Effector memory CD4-positive, alpha-beta T cell (primary cell): ENCODE data around the gene RBMY1A1.
"Not testable (repeated sequence)": the region's sequence is repeated elsewhere in the genome, so short reads cannot be mapped to it uniquely, and the experiment has no call there.

ENCODE experiments used
- DNase-seq, 3 donors: peaks; one replicate each; pipeline ENCODE4 v3.0.0-alpha.2; 2020
- H3K27ac ChIP-seq: 2 replicates; pipeline ENCODE4 v1.7.0; 2013; ENCODE audit warnings: mild to moderate bottlenecking, low read length, moderate library complexity; ENCODE audit not compliant: insufficient read depth, poor library complexity, severe bottlenecking
- H3K27me3 ChIP-seq: replicated peaks from 2 replicates; pipeline ENCODE4 v1.7.0; 2013; ENCODE audit warnings: mild to moderate bottlenecking, low read length; ENCODE audit not compliant: insufficient read depth, control insufficient read depth, poor library complexity, severe bottlenecking
- H3K36me3 ChIP-seq: 2 replicates; pipeline ENCODE4 v1.7.0; 2013; ENCODE audit warnings: mild to moderate bottlenecking, low read length, moderate library complexity; ENCODE audit not compliant: control insufficient read depth, insufficient read depth
- H3K4me1 ChIP-seq: 2 replicates; pipeline ENCODE4 v1.7.0; 2013; ENCODE audit warnings: low read length, mild to moderate bottlenecking; ENCODE audit not compliant: control insufficient read depth, insufficient read depth, poor library complexity, severe bottlenecking
- H3K4me3 ChIP-seq: 2 replicates; pipeline ENCODE4 v1.7.0; 2013; ENCODE audit warnings: low read length, low read depth, mild to moderate bottlenecking; ENCODE audit not compliant: insufficient read depth, poor library complexity, severe bottlenecking
- H3K9me3 ChIP-seq: 2 replicates; pipeline ENCODE4 v1.7.0; 2013; ENCODE audit warnings: mild to moderate bottlenecking, low read length, moderate library complexity; ENCODE audit not compliant: control insufficient read depth
- total RNA-seq, 3 donors: gene quantifications; one replicate each; lab custom pipeline; 2026; lab: John Stamatoyannopoulos, UW

Gene RBMY1A1
- 0 reads per million in 3 donors for total RNA-seq

DNA sequence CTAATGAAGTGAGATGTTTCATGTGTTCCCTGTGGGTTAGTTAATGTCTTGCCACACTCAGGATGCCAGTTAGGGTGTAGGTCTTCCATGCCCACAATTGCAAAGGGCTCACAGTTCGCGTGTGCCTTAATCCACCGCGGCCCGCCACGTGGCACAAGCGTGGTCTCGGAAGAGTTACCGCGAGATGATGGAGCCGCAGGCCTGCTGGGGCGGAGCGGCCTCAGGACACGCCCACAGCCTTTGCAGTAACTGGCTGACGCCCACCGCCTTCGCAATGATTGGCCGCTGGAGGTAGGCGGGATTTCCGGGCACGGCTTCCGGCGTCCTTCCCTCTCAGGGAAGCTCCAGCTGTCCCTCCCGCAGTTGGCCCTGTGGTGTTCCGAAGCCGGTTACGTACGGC is at the start of gene RBMY1A1:
RBMY1A1 (plus strand) TSS at position 301 of the 400 bp plus-strand sequence. CDS start 2,013 bp downstream, outside the sequence.
- not testable (repeated sequence) for H3K4me3 ChIP-seq, DNase-seq, H3K36me3 ChIP-seq, H3K9me3 ChIP-seq, H3K27ac ChIP-seq, H3K27me3 ChIP-seq, H3K4me1 ChIP-seq

DNA sequence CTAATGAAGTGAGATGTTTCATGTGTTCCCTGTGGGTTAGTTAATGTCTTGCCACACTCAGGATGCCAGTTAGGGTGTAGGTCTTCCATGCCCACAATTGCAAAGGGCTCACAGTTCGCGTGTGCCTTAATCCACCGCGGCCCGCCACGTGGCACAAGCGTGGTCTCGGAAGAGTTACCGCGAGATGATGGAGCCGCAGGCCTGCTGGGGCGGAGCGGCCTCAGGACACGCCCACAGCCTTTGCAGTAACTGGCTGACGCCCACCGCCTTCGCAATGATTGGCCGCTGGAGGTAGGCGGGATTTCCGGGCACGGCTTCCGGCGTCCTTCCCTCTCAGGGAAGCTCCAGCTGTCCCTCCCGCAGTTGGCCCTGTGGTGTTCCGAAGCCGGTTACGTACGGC is 23.6 kb upstream of the RBMY1A1 start, which contains the start of gene RBMY1B:
RBMY1B (plus strand) TSS at position 301 of the 400 bp plus-strand sequence. CDS start 2,013 bp downstream, outside the sequence.
- not testable (repeated sequence) for H3K36me3 ChIP-seq, H3K4me1 ChIP-seq, H3K4me3 ChIP-seq, H3K27me3 ChIP-seq, DNase-seq, H3K27ac ChIP-seq, H3K9me3 ChIP-seq

DNA sequence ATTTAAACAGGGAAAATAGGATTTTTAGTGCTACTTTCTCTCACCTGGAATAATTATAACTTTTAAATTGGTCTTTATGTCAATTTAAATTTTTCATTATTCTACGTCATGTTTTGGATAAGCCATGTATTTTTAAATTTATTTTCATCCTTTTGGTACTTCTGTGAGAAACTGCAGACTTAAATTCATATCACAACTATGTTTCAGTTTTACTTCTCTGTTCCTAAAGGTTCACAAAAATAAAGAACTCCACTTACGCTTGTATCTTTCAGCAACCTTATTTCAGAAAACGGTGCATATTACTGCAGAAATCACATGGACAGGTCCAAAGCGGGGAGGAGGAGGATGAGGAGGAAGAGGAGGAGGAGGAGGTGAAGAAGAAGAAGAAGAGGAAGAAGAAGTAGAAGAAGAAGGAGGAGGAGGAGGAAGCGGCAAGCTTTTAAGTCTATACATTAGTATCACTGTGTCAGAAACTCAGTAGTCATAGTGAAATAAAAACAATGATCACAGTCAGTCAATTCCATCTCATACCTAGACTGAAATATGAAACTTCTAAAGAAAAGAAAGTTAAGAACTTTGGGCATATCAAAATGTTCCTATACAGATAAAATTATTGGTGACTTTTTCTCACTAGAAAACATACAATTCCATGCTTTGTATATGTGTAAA is 24.8 kb downstream of the RBMY1A1 start:
- not testable (repeated sequence) for H3K4me1 ChIP-seq, H3K27me3 ChIP-seq, H3K36me3 ChIP-seq, H3K27ac ChIP-seq, H3K9me3 ChIP-seq, DNase-seq, H3K4me3 ChIP-seq

DNA sequence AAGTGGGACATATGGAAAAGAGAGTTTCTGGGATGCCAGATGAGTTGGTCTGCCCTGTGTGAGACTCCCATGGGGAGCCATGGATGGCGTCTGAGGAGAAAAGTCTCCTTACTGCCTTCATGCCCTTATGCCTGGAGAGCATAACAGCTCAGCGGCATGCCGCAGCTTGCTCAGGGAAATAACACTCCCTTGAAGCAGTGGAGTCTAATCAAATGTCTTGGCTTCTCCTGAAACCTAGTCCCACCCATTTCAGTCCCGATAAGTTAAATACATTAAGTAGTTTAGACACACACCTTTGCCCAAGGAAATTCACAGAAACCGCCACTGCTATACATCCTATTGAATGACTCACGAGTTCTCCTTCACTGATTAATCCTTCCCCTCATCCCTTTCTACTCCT is 50.8 kb downstream of the RBMY1A1 start:
- Histone ChIP-seq H3K27ac (no peak overlapping the region), H3K4me1 (no peaks in the 10 kb centered on the region), H3K27me3 (no peaks in the 10 kb centered on the region), H3K36me3 (no peaks in the 10 kb centered on the region), H3K4me3 (no peak overlapping the region), H3K9me3 (no peaks in the 10 kb centered on the region)
- no peak for DNase-seq

DNA sequence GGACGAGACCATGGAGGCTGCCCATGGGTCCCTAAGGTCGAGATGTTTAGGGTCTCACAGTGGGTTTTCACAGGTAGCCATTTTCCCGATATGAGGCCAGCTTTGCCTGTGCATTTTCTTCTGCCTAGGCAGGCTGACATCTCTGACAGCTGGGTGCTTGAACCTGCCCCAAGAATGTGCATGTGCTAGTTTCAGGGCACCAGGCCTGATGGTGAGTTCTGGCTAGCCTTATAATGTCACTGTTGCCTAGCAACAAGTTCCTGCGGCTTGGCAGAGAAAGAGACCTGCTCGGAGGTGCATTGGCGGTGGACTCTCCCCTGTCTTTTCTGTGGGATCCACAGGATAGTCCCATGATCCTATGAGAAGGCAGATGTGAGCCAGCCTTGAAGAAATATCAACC is 51.8 kb downstream of the RBMY1A1 start:
- not testable (repeated sequence) for H3K36me3 ChIP-seq, H3K27me3 ChIP-seq, H3K27ac ChIP-seq, H3K4me3 ChIP-seq, DNase-seq, H3K9me3 ChIP-seq, H3K4me1 ChIP-seq

DNA sequence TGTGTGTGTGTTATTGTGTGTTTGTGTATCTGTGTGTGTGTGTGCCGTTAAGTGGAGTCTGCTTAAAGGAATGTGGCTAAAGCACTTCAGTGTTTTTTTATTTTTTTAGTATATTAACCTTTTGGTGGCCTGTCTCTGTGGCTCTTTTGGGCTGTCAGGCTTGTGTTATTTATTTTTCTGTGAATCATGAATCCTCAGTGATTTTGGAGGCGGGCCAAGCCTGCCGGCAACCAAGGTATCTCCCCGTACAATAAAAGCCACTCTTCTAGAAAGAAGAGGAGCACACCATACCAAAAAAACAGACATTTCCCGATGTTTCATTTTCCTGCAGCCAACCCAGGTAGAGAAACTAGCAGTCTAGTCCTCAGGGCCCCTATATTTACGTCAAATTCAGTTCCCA is 57.4 kb downstream of the RBMY1A1 start:
- H3K9me3 ChIP-seq: no peaks in the 10 kb centered on the region
- no peaks in the 10 kb centered on the region for H3K36me3 ChIP-seq
- DNase-seq: no peak
- H3K4me3 ChIP-seq: no peak overlapping the region
- no peak overlapping the region for H3K27ac ChIP-seq
- no peaks in the 10 kb centered on the region for H3K4me1 ChIP-seq
- H3K27me3 ChIP-seq: no peaks in the 10 kb centered on the region

DNA sequence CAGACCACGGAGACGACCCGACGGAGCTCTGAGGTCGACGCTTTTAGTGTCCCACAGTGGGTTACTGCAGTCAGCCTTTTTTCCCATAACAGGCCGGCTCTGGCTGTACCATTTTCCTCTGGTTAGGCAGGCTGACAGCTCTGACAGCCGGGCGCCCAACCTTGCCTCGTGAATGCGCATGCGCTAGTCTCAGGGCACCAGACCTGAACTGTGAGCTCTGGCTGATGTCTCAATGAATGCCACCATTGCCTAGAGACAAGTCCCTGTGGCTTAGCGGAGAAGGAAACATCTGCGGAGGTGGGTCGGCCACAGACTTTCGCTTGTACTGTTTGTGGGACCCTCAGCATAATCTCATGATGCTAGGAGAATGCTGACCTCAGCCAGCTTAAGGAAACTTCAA is 61.6 kb downstream of the RBMY1A1 start:
- not testable (repeated sequence) for H3K4me1 ChIP-seq

More for the DNA sequence above, 61.6 kb downstream of the RBMY1A1 start:
- not testable (repeated sequence) for H3K4me3 ChIP-seq, H3K9me3 ChIP-seq, H3K27me3 ChIP-seq, DNase-seq, H3K36me3 ChIP-seq, H3K27ac ChIP-seq
